Measurements from ENCODE around the gene NUDC. TPM values are rescaled to one million over a fixed set of nuclear protein-coding genes. Genes with fewer than 3 reads are reported as not detected.

The NUDC gene
- total RNA-seq, 1 donor from 2014 or later, result 71.7 TPM

- Mint-ChIP-seq H3K27me3 (no peaks in the 10 kb centered on the region), H3K27ac (peak overlapping the region; percentile 89), H3K36me3 (ENCODE audit: low read depth) (peaks cover 70% of the 10 kb centered on the region), H3K4me1 (peaks cover 29% of the 10 kb centered on the region), H3K4me3 (peak overlapping the region; percentile 93), H3K9me3 (no peaks in the 10 kb centered on the region)
- POLR2A ChIA-PET, result interaction anchor here (0.6 to 5.1 kb wide), 23 partner anchors 9 to 419 kb away, joined by 3 to 64 read pairs (median 5); partner anchors contain the start of genes GPATCH3, HMGN2, NUDC and PIGV
- DNase-seq (no peak), ATAC-seq (ENCODE audit: low read depth) (peak; percentile 52)
- intact Hi-C loops (cut with micrococcal nuclease), result loop anchor here (1.0 kb wide), 3 partner anchors 10 to 31 kb away; partner anchors contain the start of genes GPATCH3 and NUDC
- no peak for TF ChIP-seq CTCF (IDR thresholded peaks at IDR 0.05)
- CTCF ChIA-PET, result interaction anchor here (0.7 to 1.4 kb wide), 3 partner anchors 9 to 70 kb away, joined by 4 to 6 read pairs (median 5); no protein-coding TSS in a partner anchor
These were observed 31.1 kb upstream of the NUDC start for GRCh38 chr1:26890467-26890796.

- H3K4me3 Mint-ChIP-seq, result no peak overlapping the region
- peaks cover 29% of the 10 kb centered on the region for H3K4me1 Mint-ChIP-seq
- POLR2A ChIA-PET, result no interaction called here
- CTCF ChIA-PET, result interaction anchor here (0.6 kb wide), 1 partner anchor 97 kb away, joined by 3 read pairs; no protein-coding TSS in a partner anchor
- H3K27me3 Mint-ChIP-seq, result no peaks in the 10 kb centered on the region
- ATAC-seq (ENCODE audit: low read depth) (no peak), DNase-seq (no peak)
- no peaks in the 10 kb centered on the region for H3K9me3 Mint-ChIP-seq
- intact Hi-C loops (cut with micrococcal nuclease), result no loop called here
- H3K27ac Mint-ChIP-seq, result no peak overlapping the region
- no peak for TF ChIP-seq CTCF (IDR thresholded peaks at IDR 0.05)
- peaks cover 67% of the 10 kb centered on the region for H3K36me3 Mint-ChIP-seq (ENCODE audit: low read depth)
These were observed 27.3 kb upstream of the NUDC start for GRCh38 chr1:26894263-26894662.

GRCh38 chr1:26897351-26897750, 24.2 kb upstream of the NUDC start:
- ATAC-seq (ENCODE audit: low read depth) (no peak), DNase-seq (no peak)
- Mint-ChIP-seq H3K36me3 (ENCODE audit: low read depth) (peaks cover 53% of the 10 kb centered on the region), H3K9me3 (no peaks in the 10 kb centered on the region), H3K4me3 (no peak overlapping the region), H3K27me3 (no peaks in the 10 kb centered on the region), H3K4me1 (peaks cover 32% of the 10 kb centered on the region), H3K27ac (no peak overlapping the region)
- no peak for TF ChIP-seq CTCF (IDR thresholded peaks at IDR 0.05)
- intact Hi-C loops (cut with micrococcal nuclease), result no loop called here
- CTCF ChIA-PET, result no interaction called here
- POLR2A ChIA-PET, result interaction anchor here (0.6 to 0.7 kb wide), 3 partner anchors 10 to 74 kb away, joined by 3 to 7 read pairs (median 3); no protein-coding TSS in a partner anchor

GRCh38 chr1:26900001-26900814, 21.3 kb upstream of the NUDC start, which contains the start of gene GPATCH3:
Gene GPATCH3, minus strand, starts transcription at chr1:26900467. Its CDS starts 25 bp downstream, at chr1:26900442.
- TF ChIP-seq CTCF (IDR thresholded peaks at IDR 0.05), result no peak

More at GRCh38 chr1:26900001-26900814, 21.3 kb upstream of the NUDC start, which contains the start of gene GPATCH3:
- ATAC-seq (ENCODE audit: low read depth) (peak; percentile 89), DNase-seq (peak; percentile 68)
- ChIA-PET CTCF (interaction anchor here (1.1 to 1.5 kb wide), 3 partner anchors 10 to 457 kb away, joined by 3 to 6 read pairs (median 3); partner anchors contain the start of gene GPN2), POLR2A (interaction anchor here (0.6 to 4.5 kb wide), 26 partner anchors 8 to 1680 kb away, joined by 3 to 64 read pairs (median 4); partner anchors contain the start of genes CEP85, FAM76A, GPN2 and HMGN2)
- Mint-ChIP-seq H3K27ac (peak within 1 kb of the TSS; percentile 100), H3K4me1 (peaks cover 32% of the 10 kb centered on the region), H3K36me3 (ENCODE audit: low read depth) (peaks cover 28% of the 10 kb centered on the region), H3K4me3 (peak within 1 kb of the TSS; percentile 99), H3K27me3 (no peaks in the 10 kb centered on the region), H3K9me3 (no peaks in the 10 kb centered on the region)
- intact Hi-C loops (cut with micrococcal nuclease), result loop anchor here (1.0 kb wide), 3 partner anchors 10 to 93 kb away; partner anchors contain the start of genes GPN2, NUDC and TRNP1
